HG02852 (cell line): ENCODE measurements around the gene ANTXRL.
"Not testable (repeated sequence)": the region's sequence is repeated elsewhere in the genome, so short reads cannot be mapped to it uniquely, and the experiment has no call there.

Experiments used
- ATAC-seq: cut with Tn5 transposase; IDR thresholded peaks from one replicate; pipeline ENCODE4 v1.9.1; 2021; ENCODE audit warnings: mild to moderate bottlenecking, moderate library complexity; ENCODE audit not compliant: unreplicated experiment

The ANTXRL gene

GRCh38 chr10:46326971-46327370, 40.2 kb downstream of the ANTXRL start:
- no peak for ATAC-seq

- ATAC-seq, result no peak
Measured at GRCh38 chr10:46327685-46328084, 40.9 kb downstream of the ANTXRL start.

GRCh38 chr10:46328853-46329689, 42.3 kb downstream of the ANTXRL start:
- no peak for ATAC-seq

- no peak for ATAC-seq
Measured at GRCh38 chr10:46329690-46330016, 42.9 kb downstream of the ANTXRL start.

- no peak for ATAC-seq
Measured at GRCh38 chr10:46330894-46331293, 44.1 kb downstream of the ANTXRL start.

- not testable (repeated sequence) for ATAC-seq
Measured at GRCh38 chr10:46365484-46365883, 78.7 kb downstream of the ANTXRL start.

- ATAC-seq, result not testable (repeated sequence)
Measured at GRCh38 chr10:46367209-46367608, 80.4 kb downstream of the ANTXRL start.

GRCh38 chr10:46367666-46368240, 81.0 kb downstream of the ANTXRL start:
- ATAC-seq, result not testable (repeated sequence)

GRCh38 chr10:46368956-46369355, 82.2 kb downstream of the ANTXRL start:
- ATAC-seq, result not testable (repeated sequence)

- not testable (repeated sequence) for ATAC-seq
Measured at GRCh38 chr10:46374410-46374809, 87.6 kb downstream of the ANTXRL start.

- ATAC-seq, result not testable (repeated sequence)
Measured at GRCh38 chr10:46375406-46375805, 88.6 kb downstream of the ANTXRL start, which contains the start of gene ANXA8L1. Gene ANXA8L1, plus strand, starts transcription at chr10:46375776. Its CDS starts 76 bp downstream, at chr10:46375852.

- ATAC-seq, result not testable (repeated sequence)
Measured at GRCh38 chr10:46377022-46377421, 90.2 kb downstream of the ANTXRL start.

- not testable (repeated sequence) for ATAC-seq
Measured at GRCh38 chr10:46377651-46378050, 90.9 kb downstream of the ANTXRL start.

GRCh38 chr10:46378108-46378507, 91.3 kb downstream of the ANTXRL start:
- not testable (repeated sequence) for ATAC-seq

- not testable (repeated sequence) for ATAC-seq
Measured at GRCh38 chr10:46379233-46379848, 92.5 kb downstream of the ANTXRL start.
